Tibial artery (tissue), 4 donors: ENCODE measurements around the gene POLRMT.

ENCODE experiments used
- DNase-seq, 2 donors: peaks; one replicate each; pipeline ENCODE4 v3.0.0-alpha.2; 2019
- H3K27ac ChIP-seq, 2 donors: fragments of 200-600 bp; sonication (generic) in 1 of 2; 1 replicate in 1 of 2; 2 replicates in 1 of 2; pipeline ENCODE4 v1.5.1; 2018 to 2019; ENCODE audit warnings: mild to moderate bottlenecking in 1 of 2
- H3K27me3 ChIP-seq, 2 donors: fragments of 200-600 bp; sonication (generic) in 1 of 2; one replicate each; pipeline versions ENCODE4 v1.5.1 to v1.6.0; 2016 to 2019
- H3K36me3 ChIP-seq, 3 donors: fragments of 200-600 bp; sonication (generic) in 2 of 3; one replicate each; pipeline ENCODE4 v1.5.1; 2016 to 2019; ENCODE audit warnings: mild to moderate bottlenecking in 2 of 3
- H3K4me1 ChIP-seq, 4 donors: fragments of 200-600 bp; sonication (generic) in 2 of 4; 1 replicate in 3 of 4; 2 replicates in 1 of 4; pipeline ENCODE4 v1.5.1; 2016 to 2019
- H3K4me3 ChIP-seq, 2 donors: fragments of 200-600 bp; sonication (generic) in 1 of 2; 1 replicate in 1 of 2; 2 replicates in 1 of 2; pipeline ENCODE4 v1.5.1; 2018 to 2019; ENCODE audit warnings: mild to moderate bottlenecking in 2 of 2
- H3K9me3 ChIP-seq, 3 donors: fragments of 200-600 bp; sonication (generic) in 1 of 3; one replicate each; pipeline ENCODE4 v1.5.1; 2016 to 2019
- CTCF ChIP-seq, 2 experiments: fragments of 200-600 bp in 1 of 2; fragments of 450-650 bp in 1 of 2; IDR thresholded peaks; one replicate each; pipeline ENCODE4 v1.5.1; 2017 to 2019; ENCODE audit warnings: antibody characterized with exemption in 2 of 2, mild to moderate bottlenecking in 1 of 2, moderate library complexity in 1 of 2
- intact Hi-C: fragments of 100-400 bp; cut with DNase I; formaldehyde crosslinking; loops from one replicate; pipeline ENCODE4 v1.15.0; 2023; ENCODE audit warnings: low total_unique reads

The POLRMT gene

GRCh38 chr19:646779-647565 lies 13.6 kb upstream of the POLRMT start:
- Histone ChIP-seq H3K27me3 (no peaks in the 10 kb centered on the region), H3K4me1 (no peaks in the 10 kb centered on the region), H3K27ac (no peak overlapping the region), H3K4me3 (no peak overlapping the region), H3K36me3 (peaks cover 40 to 75% (median 67%) of the 10 kb centered on the region in 3 donors), H3K9me3 (no peaks in the 10 kb centered on the region)
- no peak for TF ChIP-seq CTCF (IDR thresholded peaks at IDR 0.05)
- intact Hi-C loops, result no loop called here
- DNase-seq, result no peak

GRCh38 chr19:645912-646778 lies 12.8 kb upstream of the POLRMT start:
- DNase-seq, result no peak
- Histone ChIP-seq H3K4me3 (no peak overlapping the region), H3K36me3 (peaks cover 37 to 66% (median 59%) of the 10 kb centered on the region in 3 donors), H3K27me3 (no peaks in the 10 kb centered on the region), H3K9me3 (no peaks in the 10 kb centered on the region), H3K4me1 (peaks cover 0 to 3% (median 0%) of the 10 kb centered on the region in 4 donors), H3K27ac (no peak overlapping the region)
- intact Hi-C loops, result no loop called here
- no peak for TF ChIP-seq CTCF (IDR thresholded peaks at IDR 0.05)

GRCh38 chr19:644789-645188 lies 11.5 kb upstream of the POLRMT start:
- intact Hi-C loops, result no loop called here
- H3K4me3 ChIP-seq, result no peak overlapping the region
- no peak for DNase-seq
- no peak overlapping the region for H3K27ac ChIP-seq
- H3K4me1 ChIP-seq, result peaks cover 0 to 10% (median 5%) of the 10 kb centered on the region in 4 donors
- no peak for TF ChIP-seq CTCF (IDR thresholded peaks at IDR 0.05)
- H3K27me3 ChIP-seq, result no peaks in the 10 kb centered on the region
- peaks cover 31 to 53% (median 46%) of the 10 kb centered on the region in 3 donors for H3K36me3 ChIP-seq
- H3K9me3 ChIP-seq, result no peaks in the 10 kb centered on the region

- H3K9me3 ChIP-seq, result no peaks in the 10 kb centered on the region
- intact Hi-C loops, result no loop called here
- H3K27ac ChIP-seq, result no peak overlapping the region
- H3K36me3 ChIP-seq, result peaks cover 28 to 49% (median 41%) of the 10 kb centered on the region in 3 donors
- no peak for DNase-seq
- no peak for TF ChIP-seq CTCF (IDR thresholded peaks at IDR 0.05)
- H3K4me3 ChIP-seq, result no peak overlapping the region
- H3K4me1 ChIP-seq, result peaks cover 0 to 11% (median 5%) of the 10 kb centered on the region in 4 donors
- H3K27me3 ChIP-seq, result no peaks in the 10 kb centered on the region
Observed at GRCh38 chr19:644363-644762, 11.0 kb upstream of the POLRMT start.

GRCh38 chr19:643736-644135 lies 10.4 kb upstream of the POLRMT start:
- intact Hi-C loops, result no loop called here
- Histone ChIP-seq H3K4me3 (no peak overlapping the region), H3K27me3 (no peaks in the 10 kb centered on the region), H3K27ac (no peak overlapping the region), H3K4me1 (peaks cover 0 to 17% (median 10%) of the 10 kb centered on the region in 4 donors), H3K36me3 (peaks cover 22 to 42% (median 35%) of the 10 kb centered on the region in 3 donors), H3K9me3 (no peaks in the 10 kb centered on the region)
- TF ChIP-seq CTCF (IDR thresholded peaks at IDR 0.05), result no peak
- DNase-seq, result no peak
